H9 (cell line): ENCODE results near the gene AGPAT1. TPM values are rescaled to one million over a fixed set of nuclear protein-coding genes. Genes with fewer than 3 reads are reported as not detected.

Source experiments
- DNase-seq: peaks from one replicate; pipeline ENCODE4 v3.0.0-alpha.2; 2017
- H2AFZ ChIP-seq: one replicate; pipeline ENCODE4 v1.6.1; 2013; ENCODE audit warnings: mild to moderate bottlenecking, low read length, control low read depth, moderate library complexity
- H2AK5ac ChIP-seq: 2 replicates; pipeline ENCODE4 v1.6.1; 2013; ENCODE audit warnings: low read length, control low read depth, mixed read lengths; ENCODE audit not compliant: insufficient read length
- H2BK120ac ChIP-seq: one replicate; pipeline ENCODE4 v1.6.1; 2013; ENCODE audit warnings: low read depth, mild to moderate bottlenecking, low read length, control low read depth, inconsistent platforms; ENCODE audit not compliant: poor library complexity, severe bottlenecking
- H2BK12ac ChIP-seq: 2 replicates; pipeline ENCODE4 v1.6.1; 2013; ENCODE audit warnings: low read length, control low read depth, mixed read lengths, low read depth; ENCODE audit not compliant: insufficient read length
- H2BK15ac ChIP-seq: 2 replicates; pipeline ENCODE4 v1.6.1; 2013; ENCODE audit warnings: low read depth, low read length, control low read depth
- H2BK20ac ChIP-seq: one replicate; pipeline ENCODE4 v1.6.1; 2013; ENCODE audit warnings: low read depth, mild to moderate bottlenecking, low read length, control low read depth, inconsistent platforms; ENCODE audit not compliant: poor library complexity, severe bottlenecking
- H2BK5ac ChIP-seq: 2 replicates; pipeline ENCODE4 v1.6.1; 2013; ENCODE audit warnings: low read length, control low read depth, mixed read lengths; ENCODE audit not compliant: insufficient read length
- H3K14ac ChIP-seq: 2 replicates; pipeline ENCODE4 v1.6.1; 2013; ENCODE audit warnings: low read length, control low read depth; ENCODE audit not compliant: insufficient read depth
- H3K18ac ChIP-seq: 2 replicates; pipeline ENCODE4 v1.6.1; 2013; ENCODE audit warnings: low read depth, mild to moderate bottlenecking, mixed read lengths, low read length, control low read depth; ENCODE audit not compliant: insufficient read length
- H3K23ac ChIP-seq: 2 replicates; pipeline ENCODE4 v1.6.1; 2013; ENCODE audit warnings: low read length, control low read depth, mixed read lengths, low read depth; ENCODE audit not compliant: insufficient read length
- H3K23me2 ChIP-seq: 2 replicates; pipeline ENCODE4 v1.6.1; 2013; ENCODE audit warnings: low read depth, mild to moderate bottlenecking, mixed read lengths, low read length, control low read depth; ENCODE audit not compliant: insufficient read length, poor library complexity, severe bottlenecking
- H3K27ac ChIP-seq: 2 replicates; pipeline ENCODE4 v1.5.1; 2013; ENCODE audit warnings: low read length, control low read depth, mixed read lengths, low read depth; ENCODE audit not compliant: insufficient read length
- H3K27me3 ChIP-seq: 2 replicates; pipeline ENCODE4 v1.6.1; 2013; ENCODE audit warnings: low read length, control low read depth, inconsistent platforms; ENCODE audit not compliant: insufficient read depth
- H3K4ac ChIP-seq: 2 replicates; pipeline ENCODE4 v1.6.1; 2013; ENCODE audit warnings: low read depth, mild to moderate bottlenecking, control low read depth, inconsistent platforms, low read length, moderate library complexity
- H3K4me1 ChIP-seq: 2 replicates; pipeline ENCODE4 v1.6.1; 2013; ENCODE audit warnings: low read length, control low read depth, inconsistent platforms; ENCODE audit not compliant: insufficient read depth
- H3K4me2 ChIP-seq: 2 replicates; pipeline ENCODE4 v1.6.1; 2013; ENCODE audit warnings: low read length, control low read depth, mixed read lengths; ENCODE audit not compliant: insufficient read length, insufficient read depth
- H3K56ac ChIP-seq: 2 replicates; pipeline ENCODE4 v1.6.1; 2013; ENCODE audit warnings: low read depth, mild to moderate bottlenecking, mixed read lengths, low read length, control low read depth; ENCODE audit not compliant: insufficient read length
- H3K79me1 ChIP-seq: 2 replicates; pipeline ENCODE4 v1.6.1; 2013; ENCODE audit warnings: low read depth, mild to moderate bottlenecking, moderate library complexity, low read length, control low read depth, inconsistent platforms; ENCODE audit not compliant: insufficient read depth, poor library complexity, severe bottlenecking
- H3K79me2 ChIP-seq: 2 replicates; pipeline ENCODE4 v1.6.1; 2013; ENCODE audit warnings: low read length, control low read depth, inconsistent platforms; ENCODE audit not compliant: insufficient read depth
- H3K9ac ChIP-seq: 2 replicates; pipeline ENCODE4 v1.6.1; 2013; ENCODE audit warnings: low read length, control low read depth, mixed read lengths; ENCODE audit not compliant: insufficient read length; ENCODE audit errors: extremely low read depth
- H3K9me3 ChIP-seq: one replicate; pipeline ENCODE4 v1.6.1; 2013; ENCODE audit warnings: low read depth, low read length, inconsistent platforms; ENCODE audit not compliant: control insufficient read depth
- H3T11ph ChIP-seq: one replicate; pipeline ENCODE4 v1.6.1; 2013; ENCODE audit warnings: mild to moderate bottlenecking, low read length, control low read depth, inconsistent platforms
- H4K20me1 ChIP-seq: one replicate; pipeline ENCODE4 v1.6.1; 2013; ENCODE audit not compliant: control insufficient read depth, insufficient read length, insufficient read depth
- H4K5ac ChIP-seq: 2 replicates; pipeline ENCODE4 v1.6.1; 2013; ENCODE audit warnings: low read depth, mild to moderate bottlenecking, mixed read lengths, low read length, control low read depth; ENCODE audit not compliant: insufficient read length
- H4K8ac ChIP-seq: replicated peaks from 2 replicates; pipeline ENCODE4 v1.6.1; 2013; ENCODE audit warnings: low read length, control low read depth, mixed read lengths, low read depth; ENCODE audit not compliant: insufficient read length
- H4K91ac ChIP-seq: 2 replicates; pipeline ENCODE4 v1.6.1; 2013; ENCODE audit warnings: low read depth, mild to moderate bottlenecking, moderate library complexity, mixed read lengths, low read length, control low read depth; ENCODE audit not compliant: insufficient read length
- H3K27ac Mint-ChIP-seq, 3 experiments: 2 replicates in 2 of 3; 3 replicates in 1 of 3; pipeline ENCODE4 v1.8.0; 2020 to 2021; ENCODE audit warnings: mixed read lengths in 3 of 3, mild to moderate bottlenecking in 1 of 3, moderate library complexity in 1 of 3
- H3K27me3 Mint-ChIP-seq: 2 replicates; pipeline ENCODE4 v1.8.0; 2021; ENCODE audit warnings: low read depth, mild to moderate bottlenecking, moderate library complexity, mixed read lengths
- H3K36me3 Mint-ChIP-seq, 3 experiments: 2 replicates in 2 of 3; 3 replicates in 1 of 3; pipeline ENCODE4 v1.8.0; 2020 to 2021; ENCODE audit warnings: low read depth in 3 of 3, mixed read lengths in 3 of 3; ENCODE audit not compliant: insufficient read depth in 1 of 3
- H3K4me1 Mint-ChIP-seq, 2 experiments: 2 replicates each; pipeline ENCODE4 v1.8.0; 2020; ENCODE audit warnings: mixed read lengths in 2 of 2
- H3K4me3 Mint-ChIP-seq, 2 experiments: 2 replicates in 1 of 2; 3 replicates in 1 of 2; pipeline ENCODE4 v1.8.0; 2020 to 2021; ENCODE audit warnings: mild to moderate bottlenecking in 2 of 2, mixed read lengths in 2 of 2, moderate library complexity in 1 of 2
- H3K9me3 Mint-ChIP-seq, 2 experiments: 2 replicates in 1 of 2; 3 replicates in 1 of 2; pipeline ENCODE4 v1.8.0; 2020; ENCODE audit warnings: mild to moderate bottlenecking in 2 of 2, mixed read lengths in 2 of 2, moderate library complexity in 1 of 2
- CTCF ChIP-seq: fragments of 200-600 bp; sonication (generic); conservative IDR thresholded peaks from 3 replicates; pipeline ENCODE4 v1.8.0; 2021; ENCODE audit warnings: antibody characterized with exemption, mild to moderate bottlenecking
- WGBS: extraction: QIAGEN DNeasy Blood & Tissue Kit; methylation state at CpG from one replicate; pipeline ENCODE4 v1.1.7; 2013; ENCODE audit warnings: missing lambda C conversion rate, low lambda C conversion rate, mixed read lengths; ENCODE audit not compliant: insufficient read length; ENCODE audit errors: extremely low coverage; 5-methylcytosine and 5-hydroxymethylcytosine counted together
- total RNA-seq: library from RNA; stranded (reverse); gene quantifications from 2 replicates; pipeline ENCODE4 v1.2.1, GENCODE V29; 2021

The AGPAT1 gene
- total RNA-seq, 1 experiment from 2014 or later = 89.5 TPM

- H3K4me2 ChIP-seq = peak within 1 kb of the TSS; percentile 93
- H3K27ac Mint-ChIP-seq = peak within 1 kb of the TSS; percentile 99 to 100 (median 100)
- peaks cover 11 to 30% (median 25%) of the 10 kb centered on the region in 3 experiments; a peak in 6 of 7 replicates for H3K36me3 Mint-ChIP-seq
- no peak within 1 kb of the TSS for H2BK15ac ChIP-seq
- no peak for TF ChIP-seq CTCF
- WGBS = no CpG with 5 or more reads among the region's 44 CpGs
- H4K20me1 ChIP-seq = no peaks in the 10 kb centered on the region
- H3K23me2 ChIP-seq = peaks cover 3% of the 10 kb centered on the region
- H3K23ac ChIP-seq = no peak within 1 kb of the TSS
- H3K9ac ChIP-seq = peak within 1 kb of the TSS; percentile 90
- no peaks in the 10 kb centered on the region for H3K79me1 ChIP-seq
- no peak within 1 kb of the TSS for H2BK20ac ChIP-seq
- H2AFZ ChIP-seq = no peak within 1 kb of the TSS
- peak within 1 kb of the TSS; percentile 86 for H3K18ac ChIP-seq
- no peak within 1 kb of the TSS for H3K4ac ChIP-seq
- no peak within 1 kb of the TSS for H2AK5ac ChIP-seq
- no peaks in the 10 kb centered on the region for H3K27me3 ChIP-seq
- peak within 1 kb of the TSS; percentile 33 for H4K8ac ChIP-seq
- H3K4me1 ChIP-seq = no peaks in the 10 kb centered on the region
- H3K79me2 ChIP-seq = no peaks in the 10 kb centered on the region
- H3K27ac ChIP-seq = peak within 1 kb of the TSS; percentile 48
- H3K14ac ChIP-seq = peak within 1 kb of the TSS; percentile 86
- peaks cover 22 to 35% of the 10 kb centered on the region in 2 experiments for H3K4me1 Mint-ChIP-seq
- H2BK120ac ChIP-seq = no peak within 1 kb of the TSS
- peak within 1 kb of the TSS; percentile 99 for H3K4me3 Mint-ChIP-seq
- H2BK12ac ChIP-seq = no peak within 1 kb of the TSS
- H3K9me3 ChIP-seq = no peaks in the 10 kb centered on the region
- H3K9me3 Mint-ChIP-seq = no peaks in the 10 kb centered on the region
- peak; percentile 99 for DNase-seq
- no peak within 1 kb of the TSS for H3K56ac ChIP-seq
- no peak within 1 kb of the TSS for H3T11ph ChIP-seq
- no peaks in the 10 kb centered on the region; the same call in 1 of the 2 replicates for H3K27me3 Mint-ChIP-seq
- H2BK5ac ChIP-seq = no peak within 1 kb of the TSS
- H4K91ac ChIP-seq = no peak within 1 kb of the TSS
- no peak within 1 kb of the TSS for H4K5ac ChIP-seq
Measured at GRCh38 chr6:32127717-32128592, 47.9 kb downstream of the AGPAT1 start, which contains the start of gene ATF6B. Gene ATF6B (minus strand): TSS chr6:32128246. CDS start chr6:32128207, 39 bp downstream.
